GM18505 (cell line): ENCODE results near the gene SLC39A3.
"Not testable (repeated sequence)": the region's sequence is repeated elsewhere in the genome, so short reads cannot be mapped to it uniquely, and the experiment has no call there.

ENCODE experiments used
- ATAC-seq: cut with Tn5 transposase; IDR thresholded peaks from one replicate; pipeline ENCODE4 v1.9.1; 2021; ENCODE audit not compliant: unreplicated experiment
- POLR2A ChIP-seq: IDR thresholded peaks from 4 replicates; pipeline ENCODE4 v1.6.1; 2011; ENCODE audit warnings: borderline replicate concordance; ENCODE audit not compliant: insufficient read depth, insufficient read length; ENCODE audit errors: extremely low read depth

Gene SLC39A3

GRCh38 chr19:2719232-2719735 is 20.5 kb downstream of the SLC39A3 start:
- ATAC-seq = no peak

GRCh38 chr19:2717638-2718541 is 21.9 kb downstream of the SLC39A3 start:
- ATAC-seq = no peak
- TF ChIP-seq POLR2A = no peak

More at GRCh38 chr19:2719232-2719735, 20.5 kb downstream of the SLC39A3 start:
- TF ChIP-seq POLR2A = no peak

GRCh38 chr19:2716722-2717637 is 22.8 kb downstream of the SLC39A3 start:
- no peak for ATAC-seq
- TF ChIP-seq POLR2A = no peak

GRCh38 chr19:2716275-2716650 is 23.6 kb downstream of the SLC39A3 start:
- TF ChIP-seq POLR2A = no peak
- ATAC-seq = no peak

- TF ChIP-seq POLR2A = no peak
- ATAC-seq = no peak
These were observed 24.1 kb downstream of the SLC39A3 start for GRCh38 chr19:2715470-2716274.

GRCh38 chr19:2714531-2715269 is 25.1 kb downstream of the SLC39A3 start:
- ATAC-seq = no peak
- no peak for TF ChIP-seq POLR2A

GRCh38 chr19:2714102-2714501 is 25.7 kb downstream of the SLC39A3 start:
- ATAC-seq = not testable (repeated sequence)

- ATAC-seq = not testable (repeated sequence)
These were observed 26.6 kb downstream of the SLC39A3 start for GRCh38 chr19:2713170-2713569.

- no peak for TF ChIP-seq POLR2A
These were observed 28.0 kb downstream of the SLC39A3 start for GRCh38 chr19:2711875-2712205.

GRCh38 chr19:2711172-2711874 is 28.5 kb downstream of the SLC39A3 start:
- no peak for ATAC-seq
- TF ChIP-seq POLR2A = no peak

More at GRCh38 chr19:2711875-2712205, 28.0 kb downstream of the SLC39A3 start:
- no peak for ATAC-seq

- no peak for ATAC-seq
- TF ChIP-seq POLR2A = no peak
These were observed 33.6 kb downstream of the SLC39A3 start for GRCh38 chr19:2706251-2706650.

GRCh38 chr19:2703691-2704216 is 36.1 kb downstream of the SLC39A3 start:
- ATAC-seq = no peak
- no peak for TF ChIP-seq POLR2A
